NB4 (cell line): Measurements from ENCODE around the gene ZNF776.

Experiments used
- DNase-seq: peaks from one replicate; pipeline ENCODE4 v3.0.0; 2010; ENCODE audit warnings: low read depth
- H3K4me3 ChIP-seq: one replicate; pipeline ENCODE4 v1.5.1; 2011; ENCODE audit warnings: mild to moderate bottlenecking, low read depth, low read length, moderate library complexity
- CTCF ChIP-seq: IDR thresholded peaks from one replicate; pipeline ENCODE4 v1.5.1; 2012; ENCODE audit warnings: low read depth, low read length
- MAX ChIP-seq: IDR thresholded peaks from 2 replicates; pipeline ENCODE4 v1.6.1; 2011; ENCODE audit warnings: low read depth, low read length
- MYC ChIP-seq: IDR thresholded peaks from 2 replicates; pipeline ENCODE4 v1.6.1; 2011; ENCODE audit warnings: low read depth, low read length
- POLR2A ChIP-seq: IDR thresholded peaks from 2 replicates; pipeline ENCODE4 v1.6.1; 2011; ENCODE audit warnings: mild to moderate bottlenecking; ENCODE audit not compliant: insufficient read length; ENCODE audit errors: extremely low read depth

ZNF776 gene

GRCh38 chr19:57773488-57773887, 26.9 kb downstream of the ZNF776 start:
- TF ChIP-seq CTCF = no peak
- no peak for TF ChIP-seq POLR2A
- no peak for TF ChIP-seq MYC
- TF ChIP-seq MAX = no peak
- no peak overlapping the region for H3K4me3 ChIP-seq
- DNase-seq = no peak

GRCh38 chr19:57776764-57777296, 30.2 kb downstream of the ZNF776 start:
- H3K4me3 ChIP-seq = no peak overlapping the region
- no peak for TF ChIP-seq MAX
- no peak for DNase-seq

GRCh38 chr19:57778336-57778735, 31.7 kb downstream of the ZNF776 start:
- TF ChIP-seq MAX = no peak
- no peak for TF ChIP-seq POLR2A
- no peak for TF ChIP-seq CTCF
- TF ChIP-seq MYC = no peak
- H3K4me3 ChIP-seq = no peak overlapping the region
- no peak for DNase-seq

- no peak for DNase-seq
- H3K4me3 ChIP-seq = no peak overlapping the region
- TF ChIP-seq MAX (no peak), CTCF (no peak), POLR2A (no peak), MYC (no peak)
Observed at GRCh38 chr19:57779220-57779845, 32.7 kb downstream of the ZNF776 start.

GRCh38 chr19:57786286-57786685, 39.7 kb downstream of the ZNF776 start:
- TF ChIP-seq CTCF (no peak), MAX (no peak), MYC (no peak), POLR2A (no peak)
- no peak overlapping the region for H3K4me3 ChIP-seq
- no peak for DNase-seq

- TF ChIP-seq MYC (no peak), POLR2A (no peak), CTCF (no peak), MAX (no peak)
Observed at GRCh38 chr19:57786906-57787305, 40.3 kb downstream of the ZNF776 start.

More at GRCh38 chr19:57786906-57787305, 40.3 kb downstream of the ZNF776 start:
- DNase-seq = no peak
- H3K4me3 ChIP-seq = no peak overlapping the region
